ENCODE data around the gene TSPO2.

DNA sequence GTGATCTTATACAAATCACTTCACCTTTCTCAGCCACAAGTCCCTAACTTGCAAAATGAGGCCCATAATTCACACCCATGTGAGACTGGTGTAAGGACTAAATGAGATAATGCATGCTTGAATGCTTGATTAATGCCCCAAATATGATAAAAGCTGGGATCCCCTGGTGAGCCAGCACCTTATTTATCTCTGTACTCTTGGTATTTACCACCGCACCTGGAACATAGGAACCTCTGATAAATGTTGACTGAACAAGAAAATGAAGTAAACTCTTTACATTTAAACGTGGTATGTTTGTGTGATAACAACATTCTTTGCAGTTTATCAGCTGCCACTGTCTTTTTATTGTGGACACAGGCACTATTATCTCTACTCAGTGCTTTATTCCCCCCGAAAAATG lies 8.3 kb downstream of the TSPO2 start:
- TF ChIP-seq, protein P1, sequence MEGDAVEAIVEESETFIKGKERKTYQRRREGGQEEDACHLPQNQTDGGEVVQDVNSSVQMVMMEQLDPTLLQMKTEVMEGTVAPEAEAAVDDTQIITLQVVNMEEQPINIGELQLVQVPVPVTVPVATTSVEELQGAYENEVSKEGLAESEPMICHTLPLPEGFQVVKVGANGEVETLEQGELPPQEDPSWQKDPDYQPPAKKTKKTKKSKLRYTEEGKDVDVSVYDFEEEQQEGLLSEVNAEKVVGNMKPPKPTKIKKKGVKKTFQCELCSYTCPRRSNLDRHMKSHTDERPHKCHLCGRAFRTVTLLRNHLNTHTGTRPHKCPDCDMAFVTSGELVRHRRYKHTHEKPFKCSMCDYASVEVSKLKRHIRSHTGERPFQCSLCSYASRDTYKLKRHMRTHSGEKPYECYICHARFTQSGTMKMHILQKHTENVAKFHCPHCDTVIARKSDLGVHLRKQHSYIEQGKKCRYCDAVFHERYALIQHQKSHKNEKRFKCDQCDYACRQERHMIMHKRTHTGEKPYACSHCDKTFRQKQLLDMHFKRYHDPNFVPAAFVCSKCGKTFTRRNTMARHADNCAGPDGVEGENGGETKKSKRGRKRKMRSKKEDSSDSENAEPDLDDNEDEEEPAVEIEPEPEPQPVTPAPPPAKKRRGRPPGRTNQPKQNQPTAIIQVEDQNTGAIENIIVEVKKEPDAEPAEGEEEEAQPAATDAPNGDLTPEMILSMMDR (IDR thresholded peaks at IDR 0.05 in 4 of 5, conservative IDR thresholded peaks at IDR 0.05 in 1 of 5) = no peak
- TF ChIP-seq POLR2A (IDR thresholded peaks at IDR 0.05) = no peak

Measured in gastrocnemius medialis (tissue), 4 donors.